Measurements from ENCODE around the gene NCS1.

The NCS1 gene

GRCh38 chr9:130212543-130213297, 40.5 kb downstream of the NCS1 start:
- DNase-seq (ENCODE audit: low spot score), result no peak
- TF ChIP-seq, protein P1, sequence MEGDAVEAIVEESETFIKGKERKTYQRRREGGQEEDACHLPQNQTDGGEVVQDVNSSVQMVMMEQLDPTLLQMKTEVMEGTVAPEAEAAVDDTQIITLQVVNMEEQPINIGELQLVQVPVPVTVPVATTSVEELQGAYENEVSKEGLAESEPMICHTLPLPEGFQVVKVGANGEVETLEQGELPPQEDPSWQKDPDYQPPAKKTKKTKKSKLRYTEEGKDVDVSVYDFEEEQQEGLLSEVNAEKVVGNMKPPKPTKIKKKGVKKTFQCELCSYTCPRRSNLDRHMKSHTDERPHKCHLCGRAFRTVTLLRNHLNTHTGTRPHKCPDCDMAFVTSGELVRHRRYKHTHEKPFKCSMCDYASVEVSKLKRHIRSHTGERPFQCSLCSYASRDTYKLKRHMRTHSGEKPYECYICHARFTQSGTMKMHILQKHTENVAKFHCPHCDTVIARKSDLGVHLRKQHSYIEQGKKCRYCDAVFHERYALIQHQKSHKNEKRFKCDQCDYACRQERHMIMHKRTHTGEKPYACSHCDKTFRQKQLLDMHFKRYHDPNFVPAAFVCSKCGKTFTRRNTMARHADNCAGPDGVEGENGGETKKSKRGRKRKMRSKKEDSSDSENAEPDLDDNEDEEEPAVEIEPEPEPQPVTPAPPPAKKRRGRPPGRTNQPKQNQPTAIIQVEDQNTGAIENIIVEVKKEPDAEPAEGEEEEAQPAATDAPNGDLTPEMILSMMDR (IDR thresholded peaks at IDR 0.05; ENCODE audit: extremely low read depth, insufficient read depth, missing control alignments), result no peak
- in situ Hi-C loops (cut with MboI; ENCODE audit: low pct_unique_long_range_greater_than_20kb, low sequenced_read_pairs, unreplicated experiment), result no loop called here

DNA sequence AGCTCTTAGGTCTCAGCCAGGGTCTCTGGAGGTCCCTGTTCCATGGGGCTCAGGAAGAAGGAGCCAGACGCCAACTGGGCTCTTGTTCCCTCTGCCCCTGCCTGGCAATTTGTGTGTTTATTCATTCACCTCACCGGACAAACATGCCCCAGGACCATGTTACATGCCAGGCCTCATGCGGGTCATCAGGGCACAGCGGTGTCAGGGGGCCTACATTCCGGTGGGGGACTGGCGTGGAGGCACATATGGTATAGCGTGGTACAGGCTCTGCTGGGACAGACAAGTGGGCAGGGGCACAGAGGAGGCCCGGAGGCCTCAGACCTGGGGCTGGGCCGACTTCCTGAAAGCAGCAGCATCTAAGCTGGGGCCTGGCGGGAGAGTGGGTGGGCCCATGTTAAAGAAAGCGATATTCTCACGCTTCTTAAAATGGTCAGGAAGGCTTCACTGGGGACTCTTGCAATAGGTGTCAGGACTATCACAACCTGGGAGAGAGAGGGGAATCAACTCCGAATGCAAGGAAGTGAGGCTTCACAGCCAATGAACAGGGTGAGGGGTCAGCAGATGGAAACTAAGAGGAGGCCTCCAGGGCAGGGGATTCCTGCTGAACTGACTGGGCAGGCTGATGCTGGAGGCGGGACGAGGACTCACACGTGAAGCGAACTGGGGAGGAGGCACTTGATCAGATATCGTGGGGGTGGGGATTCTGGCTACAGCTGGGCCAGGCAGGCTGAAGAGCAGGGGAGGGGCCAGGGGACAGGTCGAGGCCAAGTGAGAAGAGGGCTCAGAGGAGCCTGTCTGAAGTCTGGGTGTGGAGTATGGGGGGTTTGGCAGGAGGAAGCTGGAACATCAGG, 41.9 kb downstream of the NCS1 start:
- TF ChIP-seq, protein P1 (IDR thresholded peaks at IDR 0.05; ENCODE audit: extremely low read depth, insufficient read depth, missing control alignments), result no peak
- DNase-seq (ENCODE audit: low spot score), result no peak
- in situ Hi-C loops (cut with MboI; ENCODE audit: low pct_unique_long_range_greater_than_20kb, low sequenced_read_pairs, unreplicated experiment), result no loop called here

DNA sequence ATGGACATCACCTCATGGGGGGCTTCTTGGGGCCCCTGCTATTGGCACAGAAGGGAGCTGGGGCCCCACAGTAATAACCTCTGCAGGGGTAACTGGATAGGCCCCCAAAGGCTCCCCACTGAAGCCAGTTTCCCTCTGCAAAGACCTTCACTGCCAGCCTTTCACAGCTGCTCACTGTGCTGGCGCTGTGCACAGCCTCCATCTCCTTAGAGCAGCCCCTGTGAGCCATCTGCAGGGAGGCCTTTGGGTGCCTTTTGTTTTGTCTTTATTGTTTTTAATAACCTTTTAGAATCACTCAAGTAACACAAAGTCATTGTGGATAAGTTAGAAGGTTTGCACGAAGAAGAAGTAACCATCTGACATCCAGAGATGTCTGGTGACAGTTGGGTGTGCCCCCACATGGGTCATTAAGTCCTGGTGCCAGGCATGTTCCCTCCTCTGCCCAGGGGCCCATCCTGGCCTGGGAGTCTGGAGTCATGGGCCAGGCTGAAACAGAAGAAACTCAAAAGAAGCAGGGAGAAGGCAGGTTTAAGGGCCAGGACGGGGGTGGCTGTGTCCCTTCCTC, 42.7 kb downstream of the NCS1 start:
- no peak for DNase-seq (ENCODE audit: low spot score)
- TF ChIP-seq, protein P1 (IDR thresholded peaks at IDR 0.05; ENCODE audit: extremely low read depth, insufficient read depth, missing control alignments), result no peak
- in situ Hi-C loops (cut with MboI; ENCODE audit: low pct_unique_long_range_greater_than_20kb, low sequenced_read_pairs, unreplicated experiment), result no loop called here

GRCh38 chr9:130215341-130216119, 43.3 kb downstream of the NCS1 start:
- TF ChIP-seq, protein P1 (IDR thresholded peaks at IDR 0.05; ENCODE audit: extremely low read depth, insufficient read depth, missing control alignments), result no peak
- in situ Hi-C loops (cut with MboI; ENCODE audit: low pct_unique_long_range_greater_than_20kb, low sequenced_read_pairs, unreplicated experiment), result no loop called here
- DNase-seq (ENCODE audit: low spot score), result no peak

GRCh38 chr9:130217838-130218237, 45.6 kb downstream of the NCS1 start:
- in situ Hi-C loops (cut with MboI; ENCODE audit: low pct_unique_long_range_greater_than_20kb, low sequenced_read_pairs, unreplicated experiment), result no loop called here
- no peak for DNase-seq (ENCODE audit: low spot score)
- TF ChIP-seq, protein P1 (IDR thresholded peaks at IDR 0.05; ENCODE audit: extremely low read depth, insufficient read depth, missing control alignments), result no peak

- DNase-seq (ENCODE audit: low spot score), result no peak
- TF ChIP-seq, protein P1 (IDR thresholded peaks at IDR 0.05; ENCODE audit: extremely low read depth, insufficient read depth, missing control alignments), result no peak
- in situ Hi-C loops (cut with MboI; ENCODE audit: low pct_unique_long_range_greater_than_20kb, low sequenced_read_pairs, unreplicated experiment), result loop anchor here (10.0 kb wide), 1 partner anchor 105 kb away; no protein-coding TSS in a partner anchor
Measured at GRCh38 chr9:130219661-130220096, 47.5 kb downstream of the NCS1 start.

All from GM13977 (cell line).